Hepatocyte (in vitro differentiated cells): ENCODE results near the gene ZSCAN5A. TPM values are rescaled to one million over a fixed set of nuclear protein-coding genes. Genes with fewer than 3 reads are reported as not detected.
A peak's percentile ranks its signal among the peaks of the same experiment; 100 is the strongest.
"Not testable (repeated sequence)": the region's sequence is repeated elsewhere in the genome, so short reads cannot be mapped to it uniquely, and the experiment has no call there.

Experiments
- DNase-seq: peaks from one replicate; pipeline ENCODE4 v3.0.0-alpha.2; 2016; ENCODE audit warnings: low spot score
- H2AFZ ChIP-seq: fragments of 200-600 bp; sonication (generic); 2 replicates; pipeline ENCODE4 v1.6.0; 2016; ENCODE audit warnings: antibody characterized with exemption, mild to moderate bottlenecking
- H3K27ac ChIP-seq: fragments of 200-600 bp; sonication (generic); 2 replicates; pipeline ENCODE4 v1.5.1; 2016; ENCODE audit warnings: mild to moderate bottlenecking
- H3K27me3 ChIP-seq: fragments of 200-600 bp; sonication (generic); 2 replicates; pipeline ENCODE4 v1.6.1; 2016
- H3K36me3 ChIP-seq: fragments of 200-600 bp; sonication (generic); replicated peaks from 2 replicates; pipeline ENCODE4 v1.5.1; 2016; ENCODE audit warnings: low read depth; ENCODE audit not compliant: insufficient read depth
- H3K4me1 ChIP-seq: fragments of 200-600 bp; sonication (generic); 2 replicates; pipeline ENCODE4 v1.5.1; 2016; ENCODE audit warnings: mild to moderate bottlenecking, moderate library complexity; ENCODE audit not compliant: insufficient read depth
- H3K4me2 ChIP-seq: fragments of 200-600 bp; sonication (generic); 2 replicates; pipeline ENCODE4 v1.6.0; 2016
- H3K4me3 ChIP-seq: fragments of 200-600 bp; sonication (generic); 2 replicates; pipeline ENCODE4 v1.5.1; 2016; ENCODE audit warnings: mild to moderate bottlenecking
- H3K79me2 ChIP-seq: fragments of 200-600 bp; sonication (generic); 2 replicates; pipeline ENCODE4 v1.6.0; 2017; ENCODE audit warnings: mild to moderate bottlenecking
- H3K9me2 ChIP-seq: fragments of 200-600 bp; sonication (generic); replicated peaks from 2 replicates; pipeline ENCODE4 v1.6.0; 2017; ENCODE audit warnings: mild to moderate bottlenecking; ENCODE audit not compliant: insufficient read depth
- H3K9me3 ChIP-seq: fragments of 200-600 bp; sonication (generic); 2 replicates; pipeline ENCODE4 v1.5.1; 2016; ENCODE audit warnings: low read depth, mild to moderate bottlenecking
- H4K20me1 ChIP-seq: fragments of 200-600 bp; sonication (generic); 2 replicates; pipeline ENCODE4 v1.6.0; 2016; ENCODE audit warnings: mild to moderate bottlenecking; ENCODE audit not compliant: insufficient read depth, poor library complexity, severe bottlenecking
- CTCF ChIP-seq: fragments of 200-600 bp; sonication (generic); IDR thresholded peaks from 2 replicates; pipeline ENCODE4 v1.5.1; 2016; ENCODE audit warnings: antibody characterized with exemption, mild to moderate bottlenecking; ENCODE audit not compliant: poor library complexity
- EZH2 ChIP-seq: fragments of 200-600 bp; sonication (generic); IDR thresholded peaks from 2 replicates; pipeline ENCODE4 v1.6.1; 2016; ENCODE audit warnings: antibody characterized with exemption, mild to moderate bottlenecking, borderline replicate concordance
- EZH2phosphoT487 ChIP-seq: fragments of 200-600 bp; sonication (generic); IDR thresholded peaks from one replicate; pipeline ENCODE4 v1.6.1; 2018; ENCODE audit warnings: antibody characterized with exemption, mild to moderate bottlenecking, low read depth, moderate library complexity; ENCODE audit not compliant: unreplicated experiment, severe bottlenecking
- WGBS: methylation state at CpG from one replicate; pipeline ENCODE4 v1.1.6; 2016; ENCODE audit warnings: low lambda C conversion rate; ENCODE audit errors: missing lambda C conversion rate; 5-methylcytosine and 5-hydroxymethylcytosine counted together
- polyA plus RNA-seq: library from polyadenylated mRNA; unstranded; fragments of >200 nt; fragmentation: Nextera tagmentation; extraction: Ambion mirVana; gene quantifications from 2 replicates; pipeline ENCODE4 v1.2.1, GENCODE V29; 2016
- total RNA-seq: library from RNA; depleted of rRNA; stranded (reverse); fragments of >200 nt; gene quantifications from 2 replicates; pipeline ENCODE4 v1.2.3, GENCODE V29; 2014

The ZSCAN5A gene
- total and polyA plus RNA-seq, 2 experiments from 2014 or later, result 7.3 to 10.6 TPM

DNA sequence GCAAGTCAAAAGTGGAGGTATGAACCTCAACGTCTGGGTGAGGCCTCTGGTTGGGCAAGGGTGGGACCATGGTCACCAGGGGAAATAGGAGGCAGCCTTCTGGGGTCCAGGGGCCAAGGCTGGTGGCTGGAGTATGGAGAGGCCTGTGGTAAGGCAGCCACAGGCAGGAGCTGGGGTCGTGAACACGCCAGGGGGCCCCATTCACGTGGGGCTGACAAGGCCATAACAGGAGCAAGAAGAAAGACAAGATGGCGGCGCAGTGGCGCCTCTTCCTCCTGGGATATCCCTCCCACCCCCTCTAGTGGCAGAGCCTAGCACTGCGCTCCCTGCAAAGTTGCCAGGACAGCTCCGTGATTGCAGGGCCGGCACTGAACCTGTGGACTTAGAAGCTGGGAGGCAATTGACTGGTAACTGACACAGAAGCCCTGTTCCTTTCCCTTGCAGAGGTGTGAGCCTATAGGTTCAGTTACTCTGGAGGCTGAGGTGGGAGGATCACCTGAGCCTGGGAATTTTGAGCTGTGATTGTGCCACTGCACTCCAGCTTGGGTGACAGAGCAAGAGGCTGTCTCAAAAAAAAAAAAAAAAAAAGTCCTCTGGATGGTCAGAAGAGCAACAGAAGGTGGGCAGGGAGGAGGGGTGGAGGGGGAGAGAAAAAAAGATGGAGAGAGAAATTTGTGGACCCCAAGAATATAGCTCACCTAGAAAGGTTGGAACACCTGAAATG lies 61.8 kb downstream of the ZSCAN5A start:
- peak overlapping the region; percentile 53 for H3K4me2 ChIP-seq
- peak; percentile 84 for DNase-seq
- no peaks in the 10 kb centered on the region for H3K9me3 ChIP-seq
- no peaks in the 10 kb centered on the region for H4K20me1 ChIP-seq
- H3K27me3 ChIP-seq, result no peaks in the 10 kb centered on the region
- H3K9me2 ChIP-seq, result no peaks in the 10 kb centered on the region
- H3K4me1 ChIP-seq, result no peaks in the 10 kb centered on the region
- H3K4me3 ChIP-seq, result no peak overlapping the region
- H3K36me3 ChIP-seq, result no peaks in the 10 kb centered on the region
- no peak overlapping the region for H3K27ac ChIP-seq
- no peaks in the 10 kb centered on the region for H3K79me2 ChIP-seq
- TF ChIP-seq CTCF (peak; percentile 66), EZH2phosphoT487 (no peak), EZH2 (no peak)
- peak overlapping the region; percentile 88 for H2AFZ ChIP-seq
- WGBS, result 33% methylated on average over 10 of the region's 10 CpGs

DNA sequence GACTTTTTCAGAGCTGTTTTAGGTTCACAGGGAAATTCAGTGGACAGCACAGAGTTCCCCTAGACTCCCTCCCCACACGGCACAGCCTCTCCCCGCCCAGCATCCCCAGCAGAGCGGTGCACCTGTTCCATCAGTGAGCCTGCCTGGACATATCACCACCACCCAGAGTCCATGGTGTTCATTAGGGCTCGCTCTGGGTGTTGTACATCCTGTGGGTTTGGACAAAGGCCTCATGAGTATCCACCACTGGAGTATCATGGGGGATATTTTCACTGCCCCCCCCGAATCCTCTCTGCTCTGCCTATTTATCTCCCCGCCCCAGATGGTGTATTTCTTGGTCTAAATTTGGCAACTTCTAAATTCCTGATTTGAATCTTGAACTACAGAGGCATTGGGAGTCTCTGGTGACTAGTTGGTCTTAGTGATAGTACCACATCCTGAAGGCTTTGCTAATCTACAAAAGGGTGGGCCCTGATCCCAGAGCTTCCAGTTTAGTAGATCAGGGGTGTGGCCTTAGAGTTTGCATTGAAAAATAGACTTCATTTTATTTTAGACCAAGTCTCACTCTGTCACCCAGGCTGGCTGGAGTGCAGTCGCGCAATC lies 65.8 kb downstream of the ZSCAN5A start:
- H3K9me2 ChIP-seq, result not testable (repeated sequence)

GRCh38 chr19:56245764-56246163 lies 68.9 kb downstream of the ZSCAN5A start:
- not testable (repeated sequence) for H4K20me1 ChIP-seq, H3K27ac ChIP-seq, H3K9me3 ChIP-seq, H3K36me3 ChIP-seq, H3K4me1 ChIP-seq, DNase-seq, H3K9me2 ChIP-seq, H3K27me3 ChIP-seq, H3K4me2 ChIP-seq, H3K4me3 ChIP-seq, H3K79me2 ChIP-seq, H2AFZ ChIP-seq
- WGBS, result 84% methylated on average over 3 of the region's 4 CpGs

More for the DNA sequence above, 65.8 kb downstream of the ZSCAN5A start:
- not testable (repeated sequence) for H3K79me2 ChIP-seq, H3K4me2 ChIP-seq, H3K27ac ChIP-seq, H4K20me1 ChIP-seq, H3K4me3 ChIP-seq, H3K4me1 ChIP-seq, H3K27me3 ChIP-seq, H2AFZ ChIP-seq, H3K36me3 ChIP-seq, H3K9me3 ChIP-seq, DNase-seq
- WGBS, result 91% methylated on average over 6 of the region's 8 CpGs

DNA sequence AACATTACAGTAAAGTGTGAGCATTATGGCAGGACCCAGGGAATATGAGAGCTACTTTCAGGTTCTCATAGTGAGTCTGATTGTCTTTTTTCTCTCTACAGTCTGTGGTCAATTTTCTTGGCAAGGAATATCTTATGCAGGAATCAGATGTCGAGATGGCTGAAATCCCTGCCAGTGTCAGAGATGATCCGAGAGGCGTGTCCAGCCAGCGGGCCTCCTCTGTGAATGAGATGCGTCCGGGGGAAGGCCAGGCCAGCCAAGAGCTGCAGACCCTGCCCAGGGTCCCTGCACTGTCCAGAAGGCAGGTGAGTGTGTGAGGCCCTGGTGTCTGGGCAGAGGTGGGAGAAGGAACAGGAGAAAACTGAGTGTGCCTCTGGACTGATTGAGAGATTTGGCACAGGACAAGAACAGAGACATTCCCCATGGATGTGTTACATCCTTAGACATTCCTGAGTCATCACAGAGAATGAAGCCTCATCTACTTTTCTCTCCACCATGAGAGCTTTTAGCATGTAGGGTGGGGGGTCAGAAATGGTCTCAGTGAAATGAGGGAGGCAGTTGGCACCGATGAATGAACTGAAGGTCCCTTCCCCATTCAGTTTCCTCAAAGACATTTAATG lies 69.4 kb downstream of the ZSCAN5A start:
- H3K9me2 ChIP-seq, result no peaks in the 10 kb centered on the region

More for the DNA sequence above, 69.4 kb downstream of the ZSCAN5A start:
- Histone ChIP-seq H3K27me3 (no peaks in the 10 kb centered on the region), H3K4me1 (no peaks in the 10 kb centered on the region), H3K9me3 (no peaks in the 10 kb centered on the region), H3K79me2 (no peaks in the 10 kb centered on the region), H3K36me3 (no peaks in the 10 kb centered on the region), H2AFZ (no peak overlapping the region), H3K4me3 (no peak overlapping the region), H3K4me2 (no peak overlapping the region), H4K20me1 (no peaks in the 10 kb centered on the region), H3K27ac (no peak overlapping the region)
- WGBS, result 91% methylated on average over 7 of the region's 7 CpGs
- no peak for DNase-seq
- TF ChIP-seq CTCF (no peak), EZH2phosphoT487 (no peak), EZH2 (no peak)
